GM19467 (cell line): ENCODE data around the gene ANO10.
"Not testable (repeated sequence)": the region's sequence is repeated elsewhere in the genome, so short reads cannot be mapped to it uniquely, and the experiment has no call there.

Experiments used
- ATAC-seq: cut with Tn5 transposase; IDR thresholded peaks from one replicate; pipeline ENCODE4 v1.9.1; 2021; ENCODE audit warnings: mild to moderate bottlenecking, moderate library complexity; ENCODE audit not compliant: unreplicated experiment

ANO10 gene

GRCh38 chr3:43621656-43622432, at the start of gene ANO10:
Gene ANO10, minus strand, starts transcription at chr3:43622011. Its CDS starts 16,159 bp downstream, at chr3:43605852.
- peak; percentile 91 for ATAC-seq

- no peak for ATAC-seq
These were observed 49.1 kb upstream of the ANO10 start for GRCh38 chr3:43670635-43671522.

- ATAC-seq = not testable (repeated sequence)
These were observed 43.2 kb upstream of the ANO10 start for GRCh38 chr3:43665011-43665410.

GRCh38 chr3:43661376-43661775, 39.6 kb upstream of the ANO10 start:
- ATAC-seq = not testable (repeated sequence)

GRCh38 chr3:43659250-43659880, 37.6 kb upstream of the ANO10 start:
- no peak for ATAC-seq

- not testable (repeated sequence) for ATAC-seq
These were observed 34.6 kb upstream of the ANO10 start for GRCh38 chr3:43656390-43656789.

GRCh38 chr3:43650345-43650744, 28.5 kb upstream of the ANO10 start:
- no peak for ATAC-seq

- ATAC-seq = no peak
These were observed 27.7 kb upstream of the ANO10 start for GRCh38 chr3:43649365-43649968.

- ATAC-seq = no peak
These were observed 27.1 kb upstream of the ANO10 start for GRCh38 chr3:43648957-43649356.

- no peak for ATAC-seq
These were observed 25.7 kb upstream of the ANO10 start for GRCh38 chr3:43647331-43648166.

GRCh38 chr3:43644443-43644842, 22.6 kb upstream of the ANO10 start:
- ATAC-seq = no peak

GRCh38 chr3:43641306-43642114, 19.7 kb upstream of the ANO10 start:
- ATAC-seq = no peak

- ATAC-seq = no peak
These were observed 18.9 kb upstream of the ANO10 start for GRCh38 chr3:43640681-43641080.

GRCh38 chr3:43638594-43639447, 17.0 kb upstream of the ANO10 start:
- ATAC-seq = no peak

GRCh38 chr3:43637702-43638101, 15.9 kb upstream of the ANO10 start:
- ATAC-seq = no peak

GRCh38 chr3:43632986-43633385, 11.2 kb upstream of the ANO10 start:
- ATAC-seq = no peak

GRCh38 chr3:43632269-43632733, 10.5 kb upstream of the ANO10 start:
- no peak for ATAC-seq

- no peak for ATAC-seq
These were observed 7.9 kb upstream of the ANO10 start for GRCh38 chr3:43629741-43630140.
